Chondrocyte (in vitro differentiated cells): ENCODE measurements around the gene PLA2G2C. TPM values are rescaled to one million over a fixed set of nuclear protein-coding genes. Genes with fewer than 3 reads are reported as not detected.

Experiments used
- DNase-seq: peaks from one replicate; pipeline ENCODE4 v3.0.0; 2021; ENCODE audit warnings: mixed read lengths, low spot score
- H3K27ac Mint-ChIP-seq: one replicate; pipeline ENCODE4 v1.8.0; 2021; ENCODE audit warnings: mild to moderate bottlenecking, moderate library complexity, mixed read lengths; ENCODE audit not compliant: unreplicated experiment
- H3K27me3 Mint-ChIP-seq: 2 replicates; pipeline ENCODE4 v1.8.0; 2021; ENCODE audit warnings: low read depth, mixed read lengths
- H3K36me3 Mint-ChIP-seq: 2 replicates; pipeline ENCODE4 v1.8.0; 2021; ENCODE audit warnings: low read depth, mixed read lengths
- H3K4me1 Mint-ChIP-seq: 2 replicates; pipeline ENCODE4 v1.8.0; 2021; ENCODE audit warnings: low read depth, mild to moderate bottlenecking, mixed read lengths
- H3K4me3 Mint-ChIP-seq: one replicate; pipeline ENCODE4 v1.8.0; 2021; ENCODE audit warnings: mild to moderate bottlenecking, moderate library complexity, mixed read lengths; ENCODE audit not compliant: unreplicated experiment
- H3K9me3 Mint-ChIP-seq: 2 replicates; pipeline ENCODE4 v1.8.0; 2021; ENCODE audit warnings: low read depth, mixed read lengths
- CTCF ChIP-seq: fragments of 200-600 bp; sonication (generic); IDR thresholded peaks from 2 replicates; pipeline ENCODE4 v1.5.0; 2021; ENCODE audit warnings: antibody characterized with exemption, mild to moderate bottlenecking, moderate library complexity
- total RNA-seq: library from RNA; stranded (reverse); gene quantifications from 3 replicates; pipeline ENCODE4 v1.2.1, GENCODE V29; 2021

PLA2G2C gene
- total RNA-seq, 1 donor from 2014 or later: not detected

GRCh38 chr1:20184997-20185833 is 1.1 kb downstream of the PLA2G2C start:
- Mint-ChIP-seq H3K27me3 (peaks cover 67% of the 10 kb centered on the region), H3K9me3 (no peaks in the 10 kb centered on the region), H3K27ac (no peak overlapping the region), H3K36me3 (no peaks in the 10 kb centered on the region), H3K4me3 (no peak overlapping the region), H3K4me1 (peaks cover 8% of the 10 kb centered on the region)
- TF ChIP-seq CTCF: no peak
- DNase-seq: no peak

GRCh38 chr1:20184481-20184900 is 1.8 kb downstream of the PLA2G2C start:
- Mint-ChIP-seq H3K4me3 (no peak overlapping the region), H3K4me1 (peaks cover 8% of the 10 kb centered on the region), H3K9me3 (peaks cover 4% of the 10 kb centered on the region), H3K36me3 (no peaks in the 10 kb centered on the region), H3K27me3 (peaks cover 61% of the 10 kb centered on the region), H3K27ac (no peak overlapping the region)
- DNase-seq: no peak
- TF ChIP-seq CTCF: no peak

GRCh38 chr1:20183616-20184271 is 2.6 kb downstream of the PLA2G2C start:
- Mint-ChIP-seq H3K27ac (no peak overlapping the region), H3K27me3 (peaks cover 57% of the 10 kb centered on the region), H3K36me3 (no peaks in the 10 kb centered on the region), H3K9me3 (peaks cover 4% of the 10 kb centered on the region), H3K4me1 (peaks cover 8% of the 10 kb centered on the region), H3K4me3 (no peak overlapping the region)
- no peak for TF ChIP-seq CTCF
- no peak for DNase-seq

- H3K27ac Mint-ChIP-seq: no peak overlapping the region
- no peak overlapping the region for H3K4me3 Mint-ChIP-seq
- peaks cover 8% of the 10 kb centered on the region for H3K4me1 Mint-ChIP-seq
- DNase-seq: no peak
- H3K9me3 Mint-ChIP-seq: peaks cover 4% of the 10 kb centered on the region
- no peak for TF ChIP-seq CTCF
- H3K36me3 Mint-ChIP-seq: no peaks in the 10 kb centered on the region
- H3K27me3 Mint-ChIP-seq: peaks cover 50% of the 10 kb centered on the region
Measured at GRCh38 chr1:20183035-20183434, 3.3 kb downstream of the PLA2G2C start.

- Mint-ChIP-seq H3K9me3 (peaks cover 4% of the 10 kb centered on the region), H3K27me3 (peaks cover 49% of the 10 kb centered on the region), H3K4me3 (no peak overlapping the region), H3K27ac (no peak overlapping the region), H3K4me1 (peaks cover 8% of the 10 kb centered on the region), H3K36me3 (no peaks in the 10 kb centered on the region)
- no peak for TF ChIP-seq CTCF
- no peak for DNase-seq
Measured at GRCh38 chr1:20182415-20182814, 3.9 kb downstream of the PLA2G2C start.
